ENCODE measurements around the gene LCOR. TPM values are rescaled to one million over a fixed set of nuclear protein-coding genes. Genes with fewer than 3 reads are reported as not detected.
"Not testable (repeated sequence)": the region's sequence is repeated elsewhere in the genome, so short reads cannot be mapped to it uniquely, and the experiment has no call there.

LCOR gene
- total RNA-seq (10 to 100 TPM; 50.2 to 51.2 TPM), polyA plus RNA-seq (10 to 100 TPM; 18.9 to 26.6 (median 19.3) TPM), total RNA-seq (67.1 to 137 (median 117) reads per million in 6 experiments)

GRCh38 chr10:96831867-96832720, at the start of gene LCOR:
Gene LCOR (plus strand): TSS chr10:96832298. CDS start chr10:96949058, 116,760 bp downstream.
- H3K9me3 Mint-ChIP-seq = peaks cover 0 to 2% (median 0%) of the 10 kb centered on the region in 9 donors
- H3K27me3 Mint-ChIP-seq = no peaks in the 10 kb centered on the region
- POLR2A ChIA-PET = interaction anchor here (0.6 to 1.9 kb wide), 5 partner anchors 10 to 569 kb away, joined by 3 to 12 read pairs (median 3); partner anchors contain the start of genes RRP12 and TM9SF3
- H3K4me1 Mint-ChIP-seq = peaks cover 25 to 56% (median 49%) of the 10 kb centered on the region in 4 donors
- H3K4me3 Mint-ChIP-seq = peak within 1 kb of the TSS; percentile 83 to 96 (median 92)
- DNase-seq (peak; percentile 75 to 89 (median 84)), ATAC-seq (peak; percentile 71 to 73)
- H3K27ac Mint-ChIP-seq = peak within 1 kb of the TSS; percentile 91 to 98 (median 95)
- peaks cover 0 to 4% (median 0%) of the 10 kb centered on the region in 3 donors for H3K36me3 Mint-ChIP-seq

GRCh38 chr10:96784253-96784652, 47.8 kb upstream of the LCOR start:
- peaks cover 0 to 5% (median 0%) of the 10 kb centered on the region in 5 donors for H3K27me3 Mint-ChIP-seq
- peaks cover 0 to 2% (median 0%) of the 10 kb centered on the region in 9 donors for H3K9me3 Mint-ChIP-seq
- POLR2A ChIA-PET = no interaction called here
- H3K27ac Mint-ChIP-seq = no peak overlapping the region
- no peak for DNase-seq
- H3K4me1 Mint-ChIP-seq = peaks cover 0 to 2% (median 0%) of the 10 kb centered on the region in 4 donors
- no peak for ATAC-seq
- no peaks in the 10 kb centered on the region for H3K36me3 Mint-ChIP-seq
- H3K4me3 Mint-ChIP-seq = no peak overlapping the region

- Mint-ChIP-seq H3K4me1 (peaks cover 0 to 9% (median 0%) of the 10 kb centered on the region in 4 donors), H3K9me3 (peaks cover 0 to 2% (median 0%) of the 10 kb centered on the region in 9 donors), H3K27me3 (peaks cover 0 to 17% (median 11%) of the 10 kb centered on the region in 5 donors), H3K36me3 (no peaks in the 10 kb centered on the region), H3K4me3 (no peak overlapping the region), H3K27ac (no peak overlapping the region)
- ATAC-seq (peak; percentile 18 to 28), DNase-seq (peak in 2 of 10 donors; percentile 6 to 71)
- POLR2A ChIA-PET = no interaction called here
These were observed 42.5 kb upstream of the LCOR start for GRCh38 chr10:96789571-96790108.

- DNase-seq (no peak), ATAC-seq (no peak)
- POLR2A ChIA-PET = interaction anchor here (0.6 kb wide), 1 partner anchor 173 kb away, joined by 4 read pairs; no protein-coding TSS in a partner anchor
- Mint-ChIP-seq H3K4me3 (no peak overlapping the region), H3K4me1 (peaks cover 0 to 9% (median 0%) of the 10 kb centered on the region in 4 donors), H3K27ac (no peak overlapping the region), H3K27me3 (peaks cover 0 to 19% (median 15%) of the 10 kb centered on the region in 5 donors), H3K9me3 (no peaks in the 10 kb centered on the region), H3K36me3 (no peaks in the 10 kb centered on the region)
These were observed 40.2 kb upstream of the LCOR start for GRCh38 chr10:96791902-96792301.

- H3K36me3 Mint-ChIP-seq = no peaks in the 10 kb centered on the region
- H3K27me3 Mint-ChIP-seq = peaks cover 0 to 26% (median 15%) of the 10 kb centered on the region in 5 donors
- no peaks in the 10 kb centered on the region for H3K9me3 Mint-ChIP-seq
- peak overlapping the region in 1 of 10 donors; percentile 24 for H3K27ac Mint-ChIP-seq
- DNase-seq (no peak), ATAC-seq (no peak)
- H3K4me3 Mint-ChIP-seq = no peak overlapping the region
- POLR2A ChIA-PET = no interaction called here
- H3K4me1 Mint-ChIP-seq = no peaks in the 10 kb centered on the region
These were observed 37.0 kb upstream of the LCOR start for GRCh38 chr10:96794836-96795733.

- H3K27me3 Mint-ChIP-seq = peaks cover 0 to 22% (median 4%) of the 10 kb centered on the region in 5 donors
- H3K4me3 Mint-ChIP-seq = no peak overlapping the region
- no peak overlapping the region for H3K27ac Mint-ChIP-seq
- H3K36me3 Mint-ChIP-seq = no peaks in the 10 kb centered on the region
- ATAC-seq (no peak), DNase-seq (no peak)
- H3K4me1 Mint-ChIP-seq = peaks cover 0 to 2% (median 0%) of the 10 kb centered on the region in 4 donors
- H3K9me3 Mint-ChIP-seq = no peaks in the 10 kb centered on the region
- POLR2A ChIA-PET = no interaction called here
These were observed 34.6 kb upstream of the LCOR start for GRCh38 chr10:96797485-96797884.

DNA sequence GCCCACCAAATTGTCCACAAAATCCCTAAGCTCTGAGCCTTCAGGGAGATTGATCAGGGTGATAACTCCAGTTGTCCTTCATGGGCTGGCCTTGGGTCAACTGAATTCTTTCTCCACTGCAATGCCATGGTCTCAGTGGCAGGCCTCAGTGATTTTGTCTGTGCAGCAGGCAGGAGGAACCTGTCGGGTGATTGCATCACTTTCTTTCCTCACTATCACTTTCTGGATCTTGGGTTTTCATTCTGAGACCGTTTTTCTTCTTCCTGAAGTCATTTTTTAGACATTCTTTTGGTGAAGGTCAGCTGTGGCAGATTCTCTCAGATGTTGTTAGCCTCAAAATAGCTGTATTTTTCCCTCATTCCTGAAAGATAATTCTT, 28.8 kb upstream of the LCOR start:
- Mint-ChIP-seq H3K4me3 (no peak overlapping the region), H3K9me3 (peaks cover 0 to 8% (median 0%) of the 10 kb centered on the region in 9 donors), H3K36me3 (peaks cover 0 to 8% (median 2%) of the 10 kb centered on the region in 3 donors), H3K27ac (no peak overlapping the region), H3K4me1 (peaks cover 0 to 2% (median 0%) of the 10 kb centered on the region in 4 donors), H3K27me3 (peaks cover 7 to 16% (median 9%) of the 10 kb centered on the region in 5 donors)
- ATAC-seq = no peak
- POLR2A ChIA-PET = no interaction called here
- DNase-seq = no peak

GRCh38 chr10:96814264-96814663, 17.8 kb upstream of the LCOR start:
- Mint-ChIP-seq H3K4me3 (no peak overlapping the region), H3K9me3 (no peaks in the 10 kb centered on the region), H3K27ac (no peak overlapping the region), H3K36me3 (no peaks in the 10 kb centered on the region), H3K27me3 (peaks cover 0 to 15% (median 7%) of the 10 kb centered on the region in 5 donors), H3K4me1 (no peaks in the 10 kb centered on the region)
- POLR2A ChIA-PET = no interaction called here
- DNase-seq (no peak), ATAC-seq (no peak)

GRCh38 chr10:96818971-96819370, 13.1 kb upstream of the LCOR start:
- H3K9me3 Mint-ChIP-seq, H3K27me3 Mint-ChIP-seq, DNase-seq, H3K36me3 Mint-ChIP-seq, H3K27ac Mint-ChIP-seq, H3K4me1 Mint-ChIP-seq, H3K4me3 Mint-ChIP-seq, POLR2A ChIA-PET, ATAC-seq: not testable (repeated sequence)

GRCh38 chr10:96820765-96821164, 11.3 kb upstream of the LCOR start:
- no peak overlapping the region for H3K4me3 Mint-ChIP-seq
- POLR2A ChIA-PET = no interaction called here
- H3K9me3 Mint-ChIP-seq = no peaks in the 10 kb centered on the region
- no peak overlapping the region for H3K27ac Mint-ChIP-seq
- DNase-seq (no peak), ATAC-seq (no peak)
- peaks cover 0 to 2% (median 0%) of the 10 kb centered on the region in 5 donors for H3K27me3 Mint-ChIP-seq
- H3K4me1 Mint-ChIP-seq = no peaks in the 10 kb centered on the region
- H3K36me3 Mint-ChIP-seq = no peaks in the 10 kb centered on the region

DNA sequence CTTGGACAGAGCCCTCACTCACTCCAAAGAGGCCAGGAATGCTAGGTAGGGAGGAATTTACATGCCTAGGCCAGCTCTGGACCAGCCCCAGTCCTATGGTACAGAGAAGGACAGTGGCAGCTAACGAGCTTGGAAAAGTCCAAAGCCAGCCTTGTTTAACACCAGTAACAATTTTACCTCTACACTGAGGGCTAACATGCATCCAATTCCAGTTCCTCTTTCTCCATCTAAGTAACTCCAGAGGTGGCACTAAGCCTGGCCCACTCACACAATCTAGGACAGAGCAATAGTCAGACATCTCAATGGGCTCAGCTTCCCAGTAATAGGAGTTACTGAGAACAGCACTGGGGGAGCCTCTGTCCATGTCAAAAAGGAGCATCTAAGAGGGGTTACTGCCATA, 5.7 kb upstream of the LCOR start:
- H3K27me3 Mint-ChIP-seq = peaks cover 0 to 2% (median 0%) of the 10 kb centered on the region in 5 donors
- no peak for DNase-seq
- peaks cover 3 to 15% (median 13%) of the 10 kb centered on the region in 4 donors for H3K4me1 Mint-ChIP-seq
- no peak for ATAC-seq
- peaks cover 0 to 2% (median 0%) of the 10 kb centered on the region in 9 donors for H3K9me3 Mint-ChIP-seq
- H3K4me3 Mint-ChIP-seq = no peak overlapping the region
- POLR2A ChIA-PET = interaction anchor here (0.7 kb wide), 1 partner anchor 1049 kb away, joined by 3 read pairs; no protein-coding TSS in a partner anchor
- H3K36me3 Mint-ChIP-seq = no peaks in the 10 kb centered on the region
- H3K27ac Mint-ChIP-seq = no peak overlapping the region

- POLR2A ChIA-PET = no interaction called here
- H3K27ac Mint-ChIP-seq = peak overlapping the region in 2 of 10 donors; percentile 6 to 39
These were observed 3.5 kb upstream of the LCOR start for GRCh38 chr10:96828609-96829008.

More at GRCh38 chr10:96828609-96829008, 3.5 kb upstream of the LCOR start:
- H3K36me3 Mint-ChIP-seq = no peaks in the 10 kb centered on the region
- DNase-seq = no peak
- H3K4me1 Mint-ChIP-seq = peaks cover 7 to 22% (median 19%) of the 10 kb centered on the region in 4 donors
- no peaks in the 10 kb centered on the region for H3K27me3 Mint-ChIP-seq
- ATAC-seq = no peak
- H3K4me3 Mint-ChIP-seq = no peak overlapping the region
- H3K9me3 Mint-ChIP-seq = peaks cover 0 to 2% (median 0%) of the 10 kb centered on the region in 9 donors

Data from naive thymus-derived CD8-positive, alpha-beta T cell (primary cell).